ENCODE data around the gene ABI1. TPM values are rescaled to one million over a fixed set of nuclear protein-coding genes. Genes with fewer than 3 reads are reported as not detected.

Gene ABI1
- total and polyA plus RNA-seq, 9 of the 15 experiments (the other 6 are each of a cell fraction or from before 2014, with no cell fraction given): 22.1 to 52.3 (median 39.0) TPM

- TF ChIP-seq, protein P1, sequence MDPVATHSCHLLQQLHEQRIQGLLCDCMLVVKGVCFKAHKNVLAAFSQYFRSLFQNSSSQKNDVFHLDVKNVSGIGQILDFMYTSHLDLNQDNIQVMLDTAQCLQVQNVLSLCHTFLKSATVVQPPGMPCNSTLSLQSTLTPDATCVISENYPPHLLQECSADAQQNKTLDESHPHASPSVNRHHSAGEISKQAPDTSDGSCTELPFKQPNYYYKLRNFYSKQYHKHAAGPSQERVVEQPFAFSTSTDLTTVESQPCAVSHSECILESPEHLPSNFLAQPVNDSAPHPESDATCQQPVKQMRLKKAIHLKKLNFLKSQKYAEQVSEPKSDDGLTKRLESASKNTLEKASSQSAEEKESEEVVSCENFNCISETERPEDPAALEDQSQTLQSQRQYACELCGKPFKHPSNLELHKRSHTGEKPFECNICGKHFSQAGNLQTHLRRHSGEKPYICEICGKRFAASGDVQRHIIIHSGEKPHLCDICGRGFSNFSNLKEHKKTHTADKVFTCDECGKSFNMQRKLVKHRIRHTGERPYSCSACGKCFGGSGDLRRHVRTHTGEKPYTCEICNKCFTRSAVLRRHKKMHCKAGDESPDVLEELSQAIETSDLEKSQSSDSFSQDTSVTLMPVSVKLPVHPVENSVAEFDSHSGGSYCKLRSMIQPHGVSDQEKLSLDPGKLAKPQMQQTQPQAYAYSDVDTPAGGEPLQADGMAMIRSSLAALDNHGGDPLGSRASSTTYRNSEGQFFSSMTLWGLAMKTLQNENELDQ (CRISPR knock-in tag; IDR thresholded peaks at IDR 0.05; ENCODE audit: borderline replicate concordance): no peak
- TF ChIP-seq RUNX1 (IDR thresholded peaks at IDR 0.05; ENCODE audit: low read depth) (no peak), RNF2 (IDR thresholded peaks at IDR 0.05) (no peak), ZNF311 (CRISPR knock-in tag; IDR thresholded peaks at IDR 0.05) (no peak), POLR2H (tag; IDR thresholded peaks at IDR 0.05; ENCODE audit: low read depth) (no peak), ZNF224 (CRISPR knock-in tag; IDR thresholded peaks at IDR 0.05) (no peak), ZNF253 (CRISPR knock-in tag; conservative IDR thresholded peaks at IDR 0.05) (no peak), KAT2B (IDR thresholded peaks at IDR 0.05; ENCODE audit: low read depth, low read length) (no peak), NCOA2 (IDR thresholded peaks at IDR 0.05; ENCODE audit: partially characterized antibody in 2 of 2) (no peak), PTBP1 (IDR thresholded peaks at IDR 0.05; ENCODE audit: low read depth, low read length) (no peak), MYC (IDR thresholded peaks at IDR 0.05; ENCODE audit: low read depth, low read length) (no peak), MYC (CRISPR knock-in tag; IDR thresholded peaks at IDR 0.05; ENCODE audit: borderline replicate concordance, low read depth) (no peak), ZNF354B (CRISPR knock-in tag; IDR thresholded peaks at IDR 0.05) (no peak), YY1 (IDR thresholded peaks at IDR 0.05; ENCODE audit: borderline replicate concordance in 1 of 3, control insufficient read depth in 1 of 3, extremely low read depth in 1 of 3, insufficient read depth in 3 of 3, insufficient read length in 1 of 3, insufficient replicate concordance in 2 of 3, low read depth in 1 of 3, low read length in 2 of 3) (no peak)
- TF ChIP-seq, protein P2, sequence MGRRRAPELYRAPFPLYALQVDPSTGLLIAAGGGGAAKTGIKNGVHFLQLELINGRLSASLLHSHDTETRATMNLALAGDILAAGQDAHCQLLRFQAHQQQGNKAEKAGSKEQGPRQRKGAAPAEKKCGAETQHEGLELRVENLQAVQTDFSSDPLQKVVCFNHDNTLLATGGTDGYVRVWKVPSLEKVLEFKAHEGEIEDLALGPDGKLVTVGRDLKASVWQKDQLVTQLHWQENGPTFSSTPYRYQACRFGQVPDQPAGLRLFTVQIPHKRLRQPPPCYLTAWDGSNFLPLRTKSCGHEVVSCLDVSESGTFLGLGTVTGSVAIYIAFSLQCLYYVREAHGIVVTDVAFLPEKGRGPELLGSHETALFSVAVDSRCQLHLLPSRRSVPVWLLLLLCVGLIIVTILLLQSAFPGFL (CRISPR knock-in tag; IDR thresholded peaks at IDR 0.05): no peak
Observed at GRCh38 chr10:26832960-26833359, 27.8 kb downstream of the ABI1 start (continued).
